Loucy (cell line): ENCODE data around the gene SH3BP4.

ENCODE experiments used
- H2AFZ ChIP-seq: fragments of 200-600 bp; sonication (generic); 2 replicates; pipeline ENCODE4 v1.6.0; 2016; ENCODE audit warnings: antibody characterized with exemption, mild to moderate bottlenecking, low read length, moderate library complexity
- H3F3A ChIP-seq: fragments of 200-600 bp; 2 replicates; pipeline ENCODE4 v1.6.0; 2016; ENCODE audit warnings: antibody characterized with exemption, low read depth, mild to moderate bottlenecking
- H3K27me3 ChIP-seq: fragments of 200-600 bp; sonication (generic); 2 replicates; pipeline ENCODE4 v1.6.1; 2014; ENCODE audit warnings: low read length, mild to moderate bottlenecking; ENCODE audit not compliant: insufficient read depth, poor library complexity, severe bottlenecking
- H3K36me3 ChIP-seq: fragments of 200-600 bp; sonication (generic); 2 replicates; pipeline ENCODE4 v1.6.1; 2016; ENCODE audit warnings: low read length; ENCODE audit not compliant: insufficient read depth
- H3K4me1 ChIP-seq: fragments of 200-600 bp; sonication (generic); 2 replicates; pipeline ENCODE4 v1.5.1; 2014; ENCODE audit warnings: low read length, mild to moderate bottlenecking; ENCODE audit not compliant: insufficient read depth, poor library complexity, severe bottlenecking
- H3K4me2 ChIP-seq: fragments of 200-600 bp; sonication (generic); 2 replicates; pipeline ENCODE4 v1.6.0; 2014; ENCODE audit warnings: antibody characterized with exemption, low read length, low read depth, mild to moderate bottlenecking; ENCODE audit not compliant: poor library complexity, severe bottlenecking
- H3K4me3 ChIP-seq: fragments of 200-600 bp; sonication (generic); 2 replicates; pipeline ENCODE4 v1.5.1; 2014; ENCODE audit warnings: low read length, mild to moderate bottlenecking, mixed read lengths; ENCODE audit not compliant: poor library complexity, severe bottlenecking
- H3K79me2 ChIP-seq: fragments of 200-600 bp; sonication (generic); 2 replicates; pipeline ENCODE4 v1.6.1; 2014; ENCODE audit warnings: low read length; ENCODE audit not compliant: insufficient read depth
- H3K9ac ChIP-seq: fragments of 200-600 bp; sonication (generic); 2 replicates; pipeline ENCODE4 v1.6.0; 2014; ENCODE audit warnings: mild to moderate bottlenecking, low read depth, low read length, moderate library complexity; ENCODE audit not compliant: poor library complexity, severe bottlenecking
- H3K9me2 ChIP-seq: fragments of 200-600 bp; sonication (generic); replicated peaks from 2 replicates; pipeline ENCODE4 v1.6.1; 2016; ENCODE audit warnings: low read depth, low read length, mixed read lengths
- H3K9me3 ChIP-seq: fragments of 200-600 bp; sonication (generic); 2 replicates; pipeline ENCODE4 v1.6.1; 2014; ENCODE audit warnings: mild to moderate bottlenecking, antibody characterized with exemption, low read length, low read depth; ENCODE audit not compliant: insufficient read depth
- H4K20me1 ChIP-seq: fragments of 200-600 bp; sonication (generic); 2 replicates; pipeline ENCODE4 v1.6.0; 2014; ENCODE audit warnings: antibody characterized with exemption, low read length, mild to moderate bottlenecking; ENCODE audit not compliant: insufficient read depth, poor library complexity, severe bottlenecking
- CTCF ChIP-seq: fragments of 200-600 bp; sonication (generic); conservative IDR thresholded peaks from 2 replicates; pipeline ENCODE4 v1.5.1; 2014; ENCODE audit warnings: mild to moderate bottlenecking, antibody characterized with exemption, low read length
- EZH2phosphoT487 ChIP-seq: fragments of 200-600 bp; IDR thresholded peaks from 2 replicates; pipeline ENCODE4 v1.6.1; 2018; ENCODE audit warnings: antibody characterized with exemption, mild to moderate bottlenecking, moderate library complexity, borderline replicate concordance

Gene SH3BP4

GRCh38 chr2:234939996-234940395, 11.8 kb upstream of the SH3BP4 start:
- no peak overlapping the region for H3K4me3 ChIP-seq
- no peak overlapping the region for H2AFZ ChIP-seq
- H3K9me3 ChIP-seq, result no peaks in the 10 kb centered on the region
- no peaks in the 10 kb centered on the region for H3K36me3 ChIP-seq
- H3F3A ChIP-seq, result no peaks in the 10 kb centered on the region
- TF ChIP-seq EZH2phosphoT487, result no peak
- no peak for TF ChIP-seq CTCF
- H3K4me1 ChIP-seq, result no peaks in the 10 kb centered on the region
- no peaks in the 10 kb centered on the region for H3K9me2 ChIP-seq
- no peaks in the 10 kb centered on the region for H4K20me1 ChIP-seq
- no peak overlapping the region for H3K4me2 ChIP-seq
- H3K27me3 ChIP-seq, result no peaks in the 10 kb centered on the region
- no peak overlapping the region for H3K9ac ChIP-seq
- H3K79me2 ChIP-seq, result no peaks in the 10 kb centered on the region

GRCh38 chr2:234940527-234940926, 11.3 kb upstream of the SH3BP4 start:
- H3K9me2 ChIP-seq, result no peaks in the 10 kb centered on the region
- no peak overlapping the region for H3K4me2 ChIP-seq
- no peaks in the 10 kb centered on the region for H3K27me3 ChIP-seq
- no peak for TF ChIP-seq EZH2phosphoT487
- no peak for TF ChIP-seq CTCF
- H3K9ac ChIP-seq, result no peak overlapping the region
- H3K36me3 ChIP-seq, result no peaks in the 10 kb centered on the region
- no peaks in the 10 kb centered on the region for H4K20me1 ChIP-seq
- no peak overlapping the region for H2AFZ ChIP-seq
- no peaks in the 10 kb centered on the region for H3F3A ChIP-seq
- no peaks in the 10 kb centered on the region for H3K9me3 ChIP-seq
- no peaks in the 10 kb centered on the region for H3K79me2 ChIP-seq
- no peak overlapping the region for H3K4me3 ChIP-seq
- no peaks in the 10 kb centered on the region for H3K4me1 ChIP-seq

- H2AFZ ChIP-seq, result no peak overlapping the region
- no peak overlapping the region for H3K4me2 ChIP-seq
- TF ChIP-seq CTCF, result no peak
- TF ChIP-seq EZH2phosphoT487, result no peak
- H3F3A ChIP-seq, result no peaks in the 10 kb centered on the region
- no peaks in the 10 kb centered on the region for H4K20me1 ChIP-seq
- no peaks in the 10 kb centered on the region for H3K9me3 ChIP-seq
- no peak overlapping the region for H3K9ac ChIP-seq
- no peaks in the 10 kb centered on the region for H3K36me3 ChIP-seq
- H3K9me2 ChIP-seq, result no peaks in the 10 kb centered on the region
- no peaks in the 10 kb centered on the region for H3K4me1 ChIP-seq
- H3K27me3 ChIP-seq, result no peaks in the 10 kb centered on the region
- no peaks in the 10 kb centered on the region for H3K79me2 ChIP-seq
- no peak overlapping the region for H3K4me3 ChIP-seq
Measured at GRCh38 chr2:234945339-234945873, 6.4 kb upstream of the SH3BP4 start.
